Measurements from ENCODE around the gene SLC22A1. TPM values are rescaled to one million over a fixed set of nuclear protein-coding genes. Genes with fewer than 3 reads are reported as not detected.
"Not testable (repeated sequence)": the region's sequence is repeated elsewhere in the genome, so short reads cannot be mapped to it uniquely, and the experiment has no call there.

SLC22A1 gene
- polyA plus RNA-seq, 1 of the 3 experiments (the other 2 are of a cell fraction) = 0.20 TPM

DNA sequence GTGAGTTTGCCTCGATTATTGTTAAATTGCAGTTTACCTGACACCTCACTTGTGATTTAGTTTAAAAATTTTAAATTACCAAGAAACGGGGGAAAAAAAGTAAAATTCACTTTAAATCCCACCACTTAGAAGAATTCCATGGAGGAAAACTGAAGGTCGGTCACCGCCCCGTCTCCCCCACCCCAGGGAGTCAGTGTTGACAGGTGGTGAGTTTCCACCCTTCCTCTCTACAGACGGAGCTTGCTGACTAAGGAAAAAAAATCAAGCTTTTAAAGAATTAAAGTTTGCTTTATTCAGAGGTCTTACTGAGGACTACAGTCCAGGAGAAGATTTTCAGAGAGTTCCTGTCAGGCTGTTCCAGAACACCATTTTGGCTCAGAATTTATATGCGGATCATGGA lies 42.3 kb downstream of the SLC22A1 start:
- peaks cover 0 to 8% of the 10 kb centered on the region in 2 experiments; a peak in 1 of 4 replicates for H3K4me1 ChIP-seq (ENCODE audit: control insufficient read depth in 1 of 2, insufficient read depth in 2 of 2, low read depth in 1 of 2, low read length in 1 of 2)
- H4K20me1 ChIP-seq (ENCODE audit: insufficient read depth) = no peaks in the 10 kb centered on the region
- no peaks in the 10 kb centered on the region for H3K79me2 ChIP-seq (ENCODE audit: insufficient read depth)
- H3K36me3 ChIP-seq (replicated peaks in 1 of 2; ENCODE audit: control insufficient read depth in 1 of 2, insufficient read depth in 2 of 2, low read length in 1 of 2) = no peaks in the 10 kb centered on the region
- POLR2A ChIA-PET = no interaction called here
- no peaks in the 10 kb centered on the region for H3K9me2 ChIP-seq
- no peak overlapping the region for H3K4me2 ChIP-seq
- H3K27me3 ChIP-seq (ENCODE audit: insufficient read depth) = no peaks in the 10 kb centered on the region; the same call in 1 of the 2 replicates
- no peaks in the 10 kb centered on the region for H3F3A ChIP-seq (replicated peaks; ENCODE audit: insufficient read depth)
- H3K27ac ChIP-seq (ENCODE audit: low read depth in 2 of 2, low read length in 1 of 2) = no peak overlapping the region
- H3K9me3 ChIP-seq = no peaks in the 10 kb centered on the region
- no peak overlapping the region for H2AFZ ChIP-seq (ENCODE audit: low read depth)
- no peak overlapping the region for H3K9ac ChIP-seq
- no peak for TF ChIP-seq GABPA (IDR thresholded peaks at IDR 0.05; ENCODE audit: low read depth)
- TF ChIP-seq RXRA (IDR thresholded peaks at IDR 0.05; ENCODE audit: borderline replicate concordance, low read depth) = no peak
- no peak for TF ChIP-seq FOXJ3 (CRISPR knock-in tag; IDR thresholded peaks at IDR 0.05)
- no peak for TF ChIP-seq EP300 (IDR thresholded peaks at IDR 0.05; ENCODE audit: borderline replicate concordance in 1 of 2, low read depth in 1 of 2, low read length in 1 of 2)
- TF ChIP-seq TCF12 (IDR thresholded peaks at IDR 0.05) = no peak
- TF ChIP-seq, protein P1, sequence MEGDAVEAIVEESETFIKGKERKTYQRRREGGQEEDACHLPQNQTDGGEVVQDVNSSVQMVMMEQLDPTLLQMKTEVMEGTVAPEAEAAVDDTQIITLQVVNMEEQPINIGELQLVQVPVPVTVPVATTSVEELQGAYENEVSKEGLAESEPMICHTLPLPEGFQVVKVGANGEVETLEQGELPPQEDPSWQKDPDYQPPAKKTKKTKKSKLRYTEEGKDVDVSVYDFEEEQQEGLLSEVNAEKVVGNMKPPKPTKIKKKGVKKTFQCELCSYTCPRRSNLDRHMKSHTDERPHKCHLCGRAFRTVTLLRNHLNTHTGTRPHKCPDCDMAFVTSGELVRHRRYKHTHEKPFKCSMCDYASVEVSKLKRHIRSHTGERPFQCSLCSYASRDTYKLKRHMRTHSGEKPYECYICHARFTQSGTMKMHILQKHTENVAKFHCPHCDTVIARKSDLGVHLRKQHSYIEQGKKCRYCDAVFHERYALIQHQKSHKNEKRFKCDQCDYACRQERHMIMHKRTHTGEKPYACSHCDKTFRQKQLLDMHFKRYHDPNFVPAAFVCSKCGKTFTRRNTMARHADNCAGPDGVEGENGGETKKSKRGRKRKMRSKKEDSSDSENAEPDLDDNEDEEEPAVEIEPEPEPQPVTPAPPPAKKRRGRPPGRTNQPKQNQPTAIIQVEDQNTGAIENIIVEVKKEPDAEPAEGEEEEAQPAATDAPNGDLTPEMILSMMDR (IDR thresholded peaks at IDR 0.05) = no peak
- no peak for TF ChIP-seq MXI1 (IDR thresholded peaks at IDR 0.05; ENCODE audit: low read depth, low read length)
- no peak for TF ChIP-seq JUND (IDR thresholded peaks at IDR 0.05)
- TF ChIP-seq, protein P2, sequence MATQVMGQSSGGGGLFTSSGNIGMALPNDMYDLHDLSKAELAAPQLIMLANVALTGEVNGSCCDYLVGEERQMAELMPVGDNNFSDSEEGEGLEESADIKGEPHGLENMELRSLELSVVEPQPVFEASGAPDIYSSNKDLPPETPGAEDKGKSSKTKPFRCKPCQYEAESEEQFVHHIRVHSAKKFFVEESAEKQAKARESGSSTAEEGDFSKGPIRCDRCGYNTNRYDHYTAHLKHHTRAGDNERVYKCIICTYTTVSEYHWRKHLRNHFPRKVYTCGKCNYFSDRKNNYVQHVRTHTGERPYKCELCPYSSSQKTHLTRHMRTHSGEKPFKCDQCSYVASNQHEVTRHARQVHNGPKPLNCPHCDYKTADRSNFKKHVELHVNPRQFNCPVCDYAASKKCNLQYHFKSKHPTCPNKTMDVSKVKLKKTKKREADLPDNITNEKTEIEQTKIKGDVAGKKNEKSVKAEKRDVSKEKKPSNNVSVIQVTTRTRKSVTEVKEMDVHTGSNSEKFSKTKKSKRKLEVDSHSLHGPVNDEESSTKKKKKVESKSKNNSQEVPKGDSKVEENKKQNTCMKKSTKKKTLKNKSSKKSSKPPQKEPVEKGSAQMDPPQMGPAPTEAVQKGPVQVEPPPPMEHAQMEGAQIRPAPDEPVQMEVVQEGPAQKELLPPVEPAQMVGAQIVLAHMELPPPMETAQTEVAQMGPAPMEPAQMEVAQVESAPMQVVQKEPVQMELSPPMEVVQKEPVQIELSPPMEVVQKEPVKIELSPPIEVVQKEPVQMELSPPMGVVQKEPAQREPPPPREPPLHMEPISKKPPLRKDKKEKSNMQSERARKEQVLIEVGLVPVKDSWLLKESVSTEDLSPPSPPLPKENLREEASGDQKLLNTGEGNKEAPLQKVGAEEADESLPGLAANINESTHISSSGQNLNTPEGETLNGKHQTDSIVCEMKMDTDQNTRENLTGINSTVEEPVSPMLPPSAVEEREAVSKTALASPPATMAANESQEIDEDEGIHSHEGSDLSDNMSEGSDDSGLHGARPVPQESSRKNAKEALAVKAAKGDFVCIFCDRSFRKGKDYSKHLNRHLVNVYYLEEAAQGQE (IDR thresholded peaks at IDR 0.05; ENCODE audit: low read depth, low read length) = no peak
- TF ChIP-seq SIN3A (IDR thresholded peaks at IDR 0.05; ENCODE audit: borderline replicate concordance, low read depth, low read length) = no peak
- TF ChIP-seq, protein P3, sequence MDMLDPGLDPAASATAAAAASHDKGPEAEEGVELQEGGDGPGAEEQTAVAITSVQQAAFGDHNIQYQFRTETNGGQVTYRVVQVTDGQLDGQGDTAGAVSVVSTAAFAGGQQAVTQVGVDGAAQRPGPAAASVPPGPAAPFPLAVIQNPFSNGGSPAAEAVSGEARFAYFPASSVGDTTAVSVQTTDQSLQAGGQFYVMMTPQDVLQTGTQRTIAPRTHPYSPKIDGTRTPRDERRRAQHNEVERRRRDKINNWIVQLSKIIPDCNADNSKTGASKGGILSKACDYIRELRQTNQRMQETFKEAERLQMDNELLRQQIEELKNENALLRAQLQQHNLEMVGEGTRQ (IDR thresholded peaks at IDR 0.05; ENCODE audit: borderline replicate concordance, low read depth, low read length) = no peak
- no peak for TF ChIP-seq SMC3 (IDR thresholded peaks at IDR 0.05; ENCODE audit: low read depth, low read length)
- DNase-seq = no peak
- no peak overlapping the region for H3K4me3 ChIP-seq (ENCODE audit: low read depth in 2 of 2, low read length in 1 of 2)
- CTCF ChIA-PET = no interaction called here
- 24% methylated on average over 7 of the region's 7 CpGs for WGBS (ENCODE audit: low lambda C conversion rate)

DNA sequence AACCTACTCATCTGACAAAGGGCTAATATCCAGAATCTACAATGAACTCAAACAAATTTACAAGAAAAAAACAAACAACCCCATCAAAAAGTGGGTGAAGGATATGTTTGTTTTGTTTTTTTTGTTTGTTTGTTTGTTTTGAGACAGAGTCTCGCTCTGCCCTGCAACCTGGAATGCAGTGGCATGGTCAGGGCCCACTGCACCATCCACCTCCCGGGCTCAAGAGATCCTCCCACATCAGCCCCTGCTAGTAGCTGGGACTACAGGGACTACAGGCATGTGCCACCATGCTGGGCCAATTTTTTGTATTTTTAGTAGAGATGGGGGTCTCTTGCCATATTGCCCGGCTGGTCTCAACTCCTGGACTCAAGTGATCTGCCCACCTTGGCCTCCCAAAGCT lies 44.3 kb downstream of the SLC22A1 start:
- H3K4me1 ChIP-seq (ENCODE audit: control insufficient read depth in 1 of 2, insufficient read depth in 2 of 2, low read depth in 1 of 2, low read length in 1 of 2); DNase-seq; H3K27ac ChIP-seq (ENCODE audit: low read depth in 2 of 2, low read length in 1 of 2); H3K9me2 ChIP-seq; H3K4me2 ChIP-seq; H3K36me3 ChIP-seq (replicated peaks in 1 of 2; ENCODE audit: control insufficient read depth in 1 of 2, insufficient read depth in 2 of 2, low read length in 1 of 2); H3K79me2 ChIP-seq (ENCODE audit: insufficient read depth); H2AFZ ChIP-seq (ENCODE audit: low read depth); CTCF ChIA-PET; H3F3A ChIP-seq (replicated peaks; ENCODE audit: insufficient read depth); H3K27me3 ChIP-seq (ENCODE audit: insufficient read depth); H3K9me3 ChIP-seq; H4K20me1 ChIP-seq (ENCODE audit: insufficient read depth); POLR2A ChIA-PET; H3K9ac ChIP-seq; H3K4me3 ChIP-seq (ENCODE audit: low read depth in 2 of 2, low read length in 1 of 2): not testable (repeated sequence)
- WGBS (ENCODE audit: low lambda C conversion rate) = 0% methylated on average over 3 of the region's 3 CpGs
